DMS79 treated with DMSO at 0.1 percent for 48 hours (cell line): Measurements from ENCODE around the gene SLC12A7.
"Not testable (repeated sequence)": the region's sequence is repeated elsewhere in the genome, so short reads cannot be mapped to it uniquely, and the experiment has no call there.

ENCODE experiments used
- DNase-seq: peaks from one replicate; lab custom pipeline; 2025; lab: John Stamatoyannopoulos, UW

SLC12A7 gene

DNA sequence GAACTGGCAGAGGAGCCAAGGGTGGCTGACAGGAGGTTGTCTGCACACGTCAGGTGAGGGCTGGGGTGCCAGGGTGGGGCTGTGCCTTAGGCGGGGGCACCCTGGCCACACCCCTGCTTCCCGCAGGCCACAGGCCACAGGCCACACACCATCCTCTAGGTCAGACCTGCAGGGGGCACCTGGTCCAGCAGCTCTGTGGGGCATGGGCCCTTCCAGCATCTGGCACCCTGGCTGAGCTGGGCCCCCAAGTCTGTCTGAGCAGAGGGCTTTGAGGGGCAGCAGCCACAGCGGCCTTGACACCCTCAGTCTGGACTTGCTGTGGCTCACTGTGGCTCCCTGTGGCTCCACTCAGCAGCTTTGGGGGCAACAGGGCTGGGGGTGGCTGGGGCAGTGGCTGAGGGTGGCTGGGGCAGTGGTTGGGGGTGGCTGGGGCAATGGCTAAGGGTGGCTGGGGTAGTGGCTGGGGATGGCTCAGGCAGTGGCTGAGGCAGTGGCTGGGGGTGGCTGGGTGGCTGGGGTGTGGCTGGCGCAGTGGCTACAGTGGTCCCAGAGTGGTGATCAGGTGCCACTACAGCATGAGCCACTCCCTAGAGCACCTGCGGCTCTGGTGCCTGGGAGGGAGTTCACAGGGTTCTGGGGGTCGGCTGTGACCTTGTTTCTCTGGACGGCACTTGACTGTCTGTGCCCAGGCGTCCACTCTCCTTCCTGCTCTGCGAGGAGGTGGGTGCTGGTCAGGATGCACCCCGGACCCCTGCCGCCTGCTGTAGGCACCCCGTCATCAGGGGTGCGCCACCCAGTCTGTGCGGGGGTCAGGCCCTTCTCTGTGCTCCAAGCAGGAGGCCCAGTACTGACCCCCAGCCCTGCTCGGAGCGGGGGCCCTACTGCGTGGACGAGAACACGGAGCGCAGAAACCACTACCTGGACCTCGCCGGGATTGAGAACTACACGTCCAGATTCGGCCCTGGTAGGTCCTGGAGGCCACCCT, 76.2 kb downstream of the SLC12A7 start:
- DNase-seq: no peak

DNA sequence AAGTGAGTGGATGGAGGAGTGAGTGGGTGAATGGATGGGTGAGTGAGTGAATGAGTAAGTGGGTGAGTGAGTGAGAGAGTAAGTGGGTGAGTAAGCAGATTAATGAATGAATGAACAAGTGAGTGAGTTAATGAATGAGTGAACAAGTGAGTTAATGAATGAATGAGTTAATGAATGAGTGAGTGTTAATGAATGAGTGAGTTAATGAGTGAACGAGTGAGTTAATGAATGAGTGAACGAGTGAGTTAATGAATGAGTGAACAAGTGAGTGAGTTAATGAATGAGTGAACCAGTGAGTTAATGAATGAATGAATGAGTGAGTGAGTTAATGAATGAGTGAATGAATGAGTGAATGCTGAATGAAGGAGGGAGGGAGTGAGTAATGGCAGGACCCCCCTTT, 76.9 kb downstream of the SLC12A7 start:
- no peak for DNase-seq

DNA sequence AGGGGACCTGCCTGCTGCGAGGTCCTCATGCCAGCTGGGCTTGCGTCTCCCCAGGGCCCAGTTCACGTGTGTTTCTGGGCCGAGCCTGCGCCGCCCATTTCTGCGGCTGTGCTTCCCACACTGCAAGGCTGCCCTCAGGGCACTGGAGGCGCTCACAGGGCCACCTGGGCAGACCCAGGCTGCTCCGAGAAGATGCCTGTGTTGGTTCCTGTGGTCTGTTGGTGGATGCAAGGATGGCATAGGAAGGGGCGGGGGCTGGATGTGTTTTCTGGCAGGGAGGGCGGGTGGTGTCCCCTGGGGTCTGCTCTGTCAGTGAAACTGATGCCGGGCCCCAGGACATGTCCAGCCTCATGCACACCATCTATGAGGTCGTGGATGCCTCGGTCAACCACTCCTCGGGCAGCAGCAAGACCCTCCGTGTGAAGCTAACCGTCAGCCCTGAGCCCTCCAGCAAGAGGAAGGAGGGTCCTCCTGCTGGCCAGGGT, 77.4 kb downstream of the SLC12A7 start:
- no peak for DNase-seq

DNA sequence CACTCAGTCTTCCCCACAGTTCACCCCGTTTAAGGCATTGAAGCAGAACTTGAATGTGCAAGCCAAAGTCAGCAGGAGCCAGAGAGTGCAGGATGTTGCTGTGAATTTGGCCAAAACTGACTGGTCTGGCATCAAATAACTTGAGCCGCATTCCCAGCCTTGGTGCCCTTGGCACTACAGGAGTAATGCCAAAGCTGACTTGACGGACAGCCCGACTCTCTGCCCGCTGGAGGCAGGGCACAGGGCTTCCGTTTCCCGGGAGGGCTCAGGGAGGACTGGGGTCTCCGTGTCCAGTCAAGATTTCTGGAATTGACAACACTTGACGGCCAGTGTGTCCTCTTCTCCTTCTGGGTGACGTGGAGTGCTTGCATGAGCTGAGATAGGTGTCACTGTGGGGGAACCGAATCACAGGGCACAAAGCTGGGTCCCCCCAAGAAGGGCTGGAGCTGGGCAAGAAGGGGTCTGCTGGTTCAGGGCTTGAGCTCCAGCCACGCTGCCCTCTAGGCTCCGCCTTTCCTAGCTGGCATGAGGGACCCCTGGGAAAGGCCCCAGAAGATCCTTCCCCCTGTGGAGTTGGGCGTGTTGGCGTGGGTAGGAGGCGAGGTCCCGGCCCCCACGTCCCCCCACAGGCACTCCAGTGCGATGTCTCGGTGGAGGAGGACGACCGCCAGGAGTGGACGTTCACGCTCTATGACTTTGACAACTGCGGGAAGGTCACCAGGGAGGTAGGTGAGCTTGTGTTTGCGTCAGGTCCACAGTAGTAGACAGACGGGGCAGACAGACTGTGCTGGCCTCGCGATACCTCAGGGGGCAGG, 78.0 kb downstream of the SLC12A7 start:
- no peak for DNase-seq

DNA sequence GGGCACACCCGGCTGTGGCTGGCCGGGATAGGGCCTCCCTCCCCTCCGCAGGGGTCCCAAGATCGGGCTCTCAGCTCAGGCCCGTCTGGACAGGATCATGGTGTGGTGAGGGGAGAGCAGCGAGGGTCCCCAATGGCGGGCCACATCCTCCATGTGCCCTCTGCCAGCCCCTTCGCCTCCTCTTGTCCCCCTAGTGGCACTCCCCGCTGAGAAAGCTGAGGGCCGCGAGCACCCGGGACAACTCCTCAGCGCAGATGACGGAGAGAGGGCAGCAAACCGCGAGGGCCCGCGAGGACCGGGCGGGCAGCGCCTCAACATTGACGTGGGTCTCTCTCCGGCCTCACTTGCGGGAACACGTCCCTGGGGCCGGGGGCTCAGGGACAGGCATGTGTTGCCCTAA, 78.7 kb downstream of the SLC12A7 start:
- no peak for DNase-seq

DNA sequence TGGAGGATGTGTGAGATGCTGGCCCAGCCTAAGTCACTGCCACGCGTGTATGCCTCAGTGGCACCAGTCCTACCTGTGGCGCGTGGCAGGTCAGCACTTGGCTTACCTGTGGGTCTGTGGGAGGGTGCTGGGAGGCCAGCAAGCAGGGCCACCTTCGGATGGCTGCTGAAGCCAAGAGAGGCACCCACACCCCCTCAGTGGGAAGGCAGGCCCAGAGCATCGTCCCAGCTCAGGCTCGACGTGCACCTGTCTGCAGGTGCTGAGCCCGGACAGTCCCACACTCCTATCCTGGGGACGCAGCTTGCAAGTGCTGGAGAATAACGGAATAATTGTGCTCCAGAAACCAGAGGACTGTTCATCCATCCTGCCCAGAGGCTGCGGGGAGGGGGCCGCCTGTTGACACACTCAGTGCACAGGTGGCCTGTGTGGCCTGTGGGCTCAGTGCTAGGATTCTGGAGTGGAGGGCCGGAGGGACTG, 79.3 kb downstream of the SLC12A7 start:
- DNase-seq: no peak

DNA sequence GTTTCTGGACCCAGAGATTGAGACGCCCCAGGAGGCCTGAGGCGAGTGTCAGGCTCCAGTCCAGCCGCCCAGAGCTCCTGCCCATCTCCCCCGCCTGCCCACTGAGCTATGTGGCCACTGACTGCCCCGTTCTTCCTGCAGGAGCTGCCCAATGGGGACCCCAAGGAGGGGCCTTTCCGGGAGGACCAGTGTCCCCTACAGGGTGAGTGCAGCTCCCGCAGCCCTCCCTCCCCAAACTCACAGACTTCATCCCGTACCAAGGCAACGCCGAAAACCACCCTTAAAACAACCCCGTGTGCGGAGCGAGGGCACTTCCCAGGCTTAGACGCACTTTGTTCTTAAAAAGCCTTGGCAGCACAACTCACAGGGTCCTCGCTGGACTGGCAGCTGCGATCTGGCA, 79.9 kb downstream of the SLC12A7 start:
- DNase-seq: no peak

DNA sequence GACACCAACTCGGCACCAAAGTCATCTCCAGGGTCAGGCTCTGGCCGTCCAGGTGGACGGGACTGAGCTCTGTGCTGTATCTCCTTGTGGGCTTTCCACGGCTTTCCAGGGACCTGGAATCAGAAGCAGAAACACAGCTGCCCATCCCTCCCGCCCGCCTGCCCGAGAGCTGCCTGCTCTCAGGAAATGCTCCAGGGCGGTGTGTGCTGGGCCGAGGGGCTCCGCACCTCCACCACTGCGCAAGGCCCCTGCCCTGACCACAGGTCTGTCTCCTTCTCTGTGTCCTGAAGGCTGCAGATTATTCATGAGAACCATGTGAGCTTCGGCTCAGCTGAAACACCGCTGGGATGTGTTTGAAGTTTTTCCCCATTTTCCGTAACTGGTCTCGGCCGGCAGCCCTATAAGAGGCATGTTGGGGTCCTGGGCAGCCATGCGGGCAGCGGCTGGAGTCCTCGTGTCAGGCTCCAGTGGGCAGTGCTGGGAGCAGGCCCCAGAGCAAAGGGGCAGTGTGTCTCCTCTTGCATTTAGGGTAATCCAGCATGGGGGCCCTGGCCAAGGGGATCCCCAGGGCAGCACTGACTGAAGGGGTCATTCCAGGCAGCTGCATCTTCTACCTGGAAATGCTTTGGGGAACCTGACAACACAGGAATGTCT, 80.4 kb downstream of the SLC12A7 start:
- DNase-seq: no peak

DNA sequence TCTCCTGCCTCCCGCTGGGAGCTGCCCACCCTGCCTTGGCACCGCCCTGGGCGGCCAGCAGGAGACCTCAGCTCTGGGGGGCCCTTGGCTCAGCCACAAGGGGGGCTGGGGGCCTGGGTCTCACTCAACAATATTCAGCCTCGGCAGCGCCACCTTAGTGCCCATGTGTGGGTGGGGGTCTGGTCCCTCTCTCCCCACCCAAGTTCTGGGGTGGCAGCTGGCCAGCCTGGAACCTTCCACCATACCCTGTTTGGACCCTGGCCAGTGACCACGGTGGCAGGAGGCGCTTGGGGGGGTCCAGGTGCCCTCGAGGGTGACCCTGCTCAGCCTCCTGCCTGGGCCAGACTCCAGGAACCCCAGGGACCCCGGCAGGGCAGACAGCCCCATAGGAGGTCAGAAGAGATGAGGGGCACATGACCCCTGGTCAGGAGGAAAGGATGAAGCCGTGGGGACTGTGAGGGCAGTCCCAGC, 81.0 kb downstream of the SLC12A7 start:
- DNase-seq: no peak

DNA sequence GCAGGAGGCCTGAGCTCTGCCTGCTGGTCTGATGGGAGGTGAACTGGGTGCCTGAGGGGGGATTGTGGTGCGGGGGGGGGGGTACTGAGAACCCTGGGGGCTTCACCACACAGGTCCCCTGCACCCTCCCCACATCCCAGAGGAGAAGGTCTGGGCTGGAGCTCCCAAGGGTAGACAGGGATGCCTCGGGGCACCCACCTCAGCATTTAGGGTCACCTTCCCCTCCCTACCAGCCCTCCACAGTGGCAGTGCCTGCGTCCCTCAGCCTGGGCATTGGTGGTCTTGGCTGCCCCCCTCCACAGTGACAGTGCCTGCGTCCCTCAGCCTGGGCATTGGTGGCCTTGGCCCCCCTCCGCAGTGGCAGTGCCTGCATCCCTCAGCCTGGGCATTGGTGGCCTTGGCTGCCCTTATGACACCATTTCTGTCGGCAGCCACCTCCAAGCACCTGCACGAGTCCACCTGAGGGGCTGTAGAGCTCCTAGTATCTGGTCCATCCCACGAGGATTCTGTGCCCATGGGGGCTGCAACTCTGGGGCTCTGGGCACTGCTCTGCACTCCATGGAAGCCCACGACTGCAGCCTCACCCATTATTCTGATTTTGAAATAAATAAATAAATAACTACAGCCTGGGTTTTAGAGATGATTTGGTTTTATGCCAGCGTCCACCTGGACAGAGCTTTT, 81.8 kb downstream of the SLC12A7 start:
- DNase-seq: no peak

DNA sequence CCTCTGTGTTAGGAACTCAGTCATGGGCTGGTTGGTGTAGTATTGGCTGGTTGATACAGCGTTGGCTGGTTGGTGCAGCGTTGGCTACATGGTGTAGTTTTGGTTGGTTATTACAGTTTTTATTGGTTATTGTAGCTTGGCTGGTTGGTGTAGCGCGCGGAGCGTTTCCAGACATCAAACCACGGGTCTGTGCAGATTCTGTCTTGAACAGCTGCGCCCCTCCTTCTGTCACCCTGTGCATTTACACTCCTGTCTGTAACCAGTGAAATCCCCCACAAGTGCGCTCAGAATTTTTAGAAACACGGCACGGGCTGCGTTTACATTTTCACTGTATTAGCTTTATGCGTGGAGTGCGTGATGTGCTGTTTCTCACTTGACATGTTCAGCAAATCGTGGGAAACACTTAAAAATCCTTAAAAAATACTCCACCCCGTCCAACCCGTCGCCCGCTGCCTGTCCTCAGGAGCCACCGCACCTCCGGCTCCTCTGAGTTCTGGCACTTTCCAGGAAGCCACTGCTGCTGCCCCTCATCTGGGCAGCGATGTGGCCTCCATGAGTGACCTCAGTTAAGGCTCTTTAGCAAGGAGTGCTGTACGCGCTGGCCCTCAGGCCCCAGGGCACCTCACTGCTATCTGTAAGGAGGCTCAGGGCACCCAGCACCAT, 82.5 kb downstream of the SLC12A7 start:
- no peak for DNase-seq

DNA sequence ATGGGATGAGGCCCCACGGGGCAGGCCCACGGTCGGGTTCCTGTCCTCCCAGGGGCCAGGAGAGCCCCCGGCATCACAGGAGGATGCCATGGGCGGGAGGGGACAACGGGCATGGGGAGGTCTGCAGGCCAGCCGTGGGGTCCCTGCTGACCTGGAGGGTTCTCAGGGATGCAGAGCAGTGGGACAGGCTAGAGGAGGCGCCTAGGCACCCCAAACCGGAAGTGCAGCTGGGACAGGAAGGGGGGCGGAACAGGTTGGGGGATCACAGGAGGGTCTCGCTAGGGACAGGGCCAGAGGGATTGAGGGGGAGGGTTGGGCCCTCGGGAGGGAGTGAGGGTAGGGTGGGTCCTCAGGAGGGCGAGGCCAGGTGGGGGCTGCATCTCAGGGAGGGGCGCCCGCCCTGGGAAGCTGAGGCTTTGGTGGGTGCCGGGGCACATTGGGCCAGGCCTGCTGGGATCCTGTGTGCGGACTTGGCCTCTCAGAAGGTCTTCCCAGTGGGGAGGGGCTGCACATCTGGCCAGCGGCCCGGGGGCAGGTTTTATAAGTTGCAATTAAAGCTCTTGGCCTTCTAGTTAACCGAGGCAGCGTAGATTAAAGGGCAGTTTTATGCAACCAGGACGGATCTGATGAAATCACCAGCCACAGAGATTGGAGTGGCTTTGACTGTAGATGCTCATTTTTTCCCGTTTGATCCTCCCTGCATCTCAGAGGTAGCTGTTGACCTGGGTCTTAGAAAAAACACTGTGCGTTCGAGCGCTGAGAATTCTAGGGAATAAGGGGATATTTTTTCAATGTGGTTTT, 83.2 kb downstream of the SLC12A7 start:
- no peak for DNase-seq

DNA sequence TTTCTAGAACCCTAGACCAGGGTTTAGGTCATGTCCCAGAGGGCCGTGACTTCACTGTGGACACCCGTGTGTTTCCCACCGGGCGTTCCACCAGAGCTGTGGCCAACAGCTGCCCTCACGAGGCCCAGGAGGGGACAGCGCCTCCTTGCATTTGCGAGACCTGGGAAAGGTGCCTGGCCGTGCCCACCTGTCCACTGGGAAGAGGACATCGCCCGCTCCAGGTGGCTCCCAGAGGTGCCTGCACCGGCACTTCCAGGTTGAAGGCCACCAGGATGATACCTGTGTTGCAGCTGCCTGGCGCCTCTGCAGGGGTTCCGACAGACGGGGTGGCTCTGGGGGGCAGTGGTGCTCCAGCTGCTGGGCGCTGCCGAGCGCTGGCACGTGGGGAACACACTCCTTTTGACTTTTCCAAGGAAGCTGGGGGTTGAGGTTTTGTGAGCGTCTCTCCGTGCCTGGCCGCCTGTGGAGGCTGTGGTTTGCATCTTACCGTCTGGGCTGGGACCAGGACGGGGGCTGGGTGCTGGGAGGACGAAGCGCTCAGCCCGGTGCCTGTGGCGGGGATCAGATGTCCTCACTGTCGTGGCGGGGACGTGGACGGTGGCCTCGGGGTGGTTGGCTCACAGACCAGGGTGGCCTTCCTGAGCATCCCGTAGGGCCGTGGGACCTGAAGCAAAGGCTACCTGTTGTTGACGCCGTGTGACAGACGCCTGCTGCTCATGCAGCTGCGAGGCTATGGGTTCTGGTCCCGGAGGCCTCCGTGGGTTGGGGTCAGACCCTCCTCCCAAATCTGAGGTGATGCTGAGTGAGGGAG, 84.0 kb downstream of the SLC12A7 start:
- no peak for DNase-seq

DNA sequence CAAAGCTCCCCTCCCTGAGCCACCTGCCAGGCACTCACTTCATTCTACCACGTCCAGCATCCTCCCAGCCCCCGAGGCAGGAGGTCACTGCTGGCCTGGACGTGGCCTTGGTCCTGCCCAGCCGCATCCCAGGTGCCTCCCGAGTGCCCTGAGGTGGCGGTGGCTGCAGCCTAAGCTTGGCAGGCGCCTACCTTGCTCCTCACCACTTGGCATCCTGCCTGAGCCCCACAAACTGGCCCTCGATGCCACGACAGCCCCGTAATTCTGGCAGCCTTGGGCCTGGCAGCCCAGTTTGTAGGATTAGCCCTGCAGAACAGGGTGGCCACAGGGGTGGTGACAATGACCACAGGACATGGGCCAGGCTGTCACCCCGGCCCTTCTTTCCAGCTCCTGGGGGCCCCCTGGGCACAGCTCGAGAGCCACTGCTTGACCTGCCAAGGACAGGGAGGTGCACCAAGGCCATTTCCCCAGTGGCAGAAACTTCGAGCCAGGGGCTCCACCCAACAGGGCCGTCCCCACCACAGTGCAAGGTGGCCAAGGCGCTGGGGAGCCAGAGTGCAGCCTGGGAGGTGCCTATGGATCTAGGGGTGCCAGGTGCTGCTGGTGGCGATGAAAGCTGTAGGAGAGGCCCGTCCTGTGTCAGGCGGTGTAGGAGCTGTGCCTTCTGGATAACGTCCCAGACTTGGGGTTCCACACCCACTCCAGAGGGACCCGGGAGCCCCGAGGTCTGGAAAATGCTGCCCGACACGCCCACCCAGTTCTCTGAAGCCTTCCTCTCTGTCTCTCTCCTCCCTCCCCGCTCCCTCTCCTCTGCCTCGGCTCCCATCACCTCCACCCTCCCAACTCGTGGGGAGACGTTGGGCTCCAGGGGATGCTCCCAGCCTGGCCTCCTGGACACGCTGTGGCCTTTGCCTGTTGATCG, 84.9 kb downstream of the SLC12A7 start:
- DNase-seq: no peak

DNA sequence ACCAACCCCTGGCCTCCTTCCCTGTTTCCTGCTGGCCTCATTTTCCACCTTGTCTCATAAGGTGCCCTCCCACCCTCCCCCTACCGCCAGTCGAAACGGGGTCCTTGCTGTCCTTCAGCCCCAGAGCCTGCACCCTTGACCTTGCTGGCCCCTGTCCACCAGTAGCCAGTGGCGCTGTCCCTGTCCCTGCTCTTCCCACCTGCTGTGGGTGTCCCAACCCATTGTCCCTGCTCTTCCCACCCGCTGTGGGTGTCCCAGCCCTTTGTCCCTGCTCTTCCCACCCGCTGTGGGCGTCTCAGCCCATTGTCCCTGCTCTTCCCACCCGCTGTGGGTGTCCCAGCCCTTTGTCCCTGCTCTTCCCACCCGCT, 89.9 kb downstream of the SLC12A7 start:
- DNase-seq: not testable (repeated sequence)

DNA sequence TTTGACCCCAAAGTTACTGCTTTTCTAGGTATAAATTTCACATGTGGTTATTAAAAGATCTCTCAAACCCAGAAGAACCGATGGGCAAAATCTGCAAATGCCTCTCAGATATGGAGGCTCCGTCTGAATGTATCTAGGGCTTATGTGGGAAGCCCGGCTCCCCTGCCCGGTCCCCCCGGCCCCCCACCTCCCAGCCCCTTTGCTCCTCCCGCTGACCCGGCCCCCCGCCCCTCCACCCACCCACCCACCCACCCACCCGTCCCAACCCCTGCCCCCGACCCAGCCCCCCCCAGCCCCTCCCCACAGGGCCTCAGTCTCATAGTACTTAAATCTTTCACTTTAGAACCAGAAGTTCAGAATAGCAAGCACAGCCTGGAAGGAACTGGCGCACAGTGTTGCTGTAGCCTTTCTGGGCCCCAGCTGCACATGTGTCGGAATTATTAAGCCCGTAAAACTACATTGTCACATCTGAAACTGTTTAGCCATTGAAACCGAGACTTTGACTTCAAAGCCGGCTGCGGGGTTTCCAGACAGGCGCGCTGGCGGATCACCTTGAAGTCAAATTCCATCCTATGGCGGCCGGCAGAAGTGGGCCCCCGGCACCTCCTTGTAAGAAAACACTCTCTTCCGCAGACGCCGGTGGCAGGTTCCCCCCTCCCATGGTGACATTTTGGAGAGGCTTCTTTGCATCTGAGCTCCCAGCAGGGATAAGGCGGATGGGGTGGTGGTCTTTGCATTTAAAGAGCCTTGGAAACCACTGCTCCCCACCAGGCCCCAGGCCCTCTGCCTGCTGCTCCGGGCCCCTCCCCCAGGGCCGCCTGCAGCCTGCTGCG, 90.5 kb downstream of the SLC12A7 start:
- no peak for DNase-seq

DNA sequence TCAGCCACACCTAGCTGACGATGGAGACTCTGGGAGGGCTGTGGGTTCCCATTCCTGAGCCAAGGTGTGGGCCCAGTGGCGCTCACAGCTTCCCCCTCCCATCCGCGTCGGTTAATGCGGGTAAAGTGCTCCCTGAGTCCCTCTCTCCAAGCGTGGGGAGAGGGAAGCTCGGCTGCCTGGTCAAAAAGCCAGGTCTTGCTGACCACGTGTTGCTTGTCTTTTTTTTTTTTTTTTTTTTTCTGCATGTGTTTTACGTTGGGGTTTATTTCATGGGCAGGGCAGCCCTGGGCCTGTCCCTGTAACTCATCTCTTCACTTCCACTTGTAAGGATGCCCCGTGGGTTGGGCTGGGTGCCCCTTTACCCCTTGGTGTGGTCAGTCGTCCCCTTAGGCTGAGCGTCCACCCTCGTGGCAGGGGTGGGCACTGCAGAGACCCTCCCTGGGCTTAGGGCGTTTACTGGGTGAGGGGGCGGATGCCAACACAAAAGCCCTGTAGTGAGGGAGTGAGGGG, 91.4 kb downstream of the SLC12A7 start:
- DNase-seq: no peak
